Astrocyte of the cerebellum (primary cell): ENCODE data around the gene MYL3.

ENCODE experiments used
- DNase-seq: peaks from one replicate; pipeline ENCODE4 v3.0.0-alpha.2; 2011; ENCODE audit warnings: low read depth
- H3K4me3 ChIP-seq: 2 replicates; pipeline ENCODE4 v1.5.1; 2011; ENCODE audit warnings: mild to moderate bottlenecking, low read depth, low read length, moderate library complexity
- CTCF ChIP-seq: IDR thresholded peaks from 2 replicates; pipeline ENCODE4 v1.5.1; 2012; ENCODE audit warnings: low read length, low read depth, moderate library complexity, mild to moderate bottlenecking; ENCODE audit errors: missing control alignments
- in situ Hi-C: cut with HindIII; loops from 2 replicates; pipeline ENCODE4 v1.10.0; 2017; ENCODE audit warnings: low sequenced_read_pairs

Gene MYL3

GRCh38 chr3:46907960-46908293 lies 44.7 kb upstream of the MYL3 start:
- H3K4me3 ChIP-seq, result no peak overlapping the region
- in situ Hi-C loops, result no loop called here
- DNase-seq, result no peak
- TF ChIP-seq CTCF, result no peak

- no peak for TF ChIP-seq CTCF
- H3K4me3 ChIP-seq, result no peak overlapping the region
- no peak for DNase-seq
- in situ Hi-C loops, result no loop called here
Observed at GRCh38 chr3:46907271-46907670, 44.0 kb upstream of the MYL3 start.

DNA sequence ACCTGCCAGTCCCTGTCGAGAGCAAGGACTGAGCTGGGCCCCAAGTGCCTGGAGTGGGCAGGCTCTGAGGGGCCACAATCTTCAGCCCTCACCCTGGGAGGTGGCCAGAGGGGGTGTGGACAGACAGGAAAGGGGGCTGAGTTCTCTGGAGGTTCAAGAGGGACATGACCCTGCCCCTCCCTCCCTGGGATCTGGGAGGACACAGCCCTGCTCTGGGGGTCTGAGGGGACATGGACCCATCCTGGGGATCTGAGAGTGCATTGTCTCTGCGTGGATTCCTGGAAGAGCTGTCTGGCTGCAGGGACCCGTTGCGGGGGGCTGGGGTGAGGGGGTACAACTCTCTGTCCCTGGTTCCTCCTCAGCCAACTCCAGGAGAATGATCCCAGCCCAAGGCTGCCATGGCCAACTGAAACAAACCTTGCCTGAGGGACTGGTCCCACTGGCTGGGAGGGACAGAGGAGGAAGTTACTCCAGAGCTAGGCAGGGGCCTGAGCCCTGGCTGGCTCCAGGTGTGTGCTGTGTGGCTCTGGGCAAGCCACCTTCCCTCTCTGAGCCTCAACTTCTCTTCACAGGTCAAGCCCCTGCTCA lies 43.3 kb upstream of the MYL3 start:
- DNase-seq, result no peak
- TF ChIP-seq CTCF, result no peak
- in situ Hi-C loops, result no loop called here
- no peak overlapping the region for H3K4me3 ChIP-seq

GRCh38 chr3:46905661-46906451 lies 42.6 kb upstream of the MYL3 start:
- no peak for TF ChIP-seq CTCF
- no peak overlapping the region for H3K4me3 ChIP-seq
- in situ Hi-C loops, result no loop called here
- DNase-seq, result no peak

- no peak for DNase-seq
- in situ Hi-C loops, result no loop called here
- no peak for TF ChIP-seq CTCF
- no peak overlapping the region for H3K4me3 ChIP-seq
Observed at GRCh38 chr3:46905213-46905560, 41.9 kb upstream of the MYL3 start.

DNA sequence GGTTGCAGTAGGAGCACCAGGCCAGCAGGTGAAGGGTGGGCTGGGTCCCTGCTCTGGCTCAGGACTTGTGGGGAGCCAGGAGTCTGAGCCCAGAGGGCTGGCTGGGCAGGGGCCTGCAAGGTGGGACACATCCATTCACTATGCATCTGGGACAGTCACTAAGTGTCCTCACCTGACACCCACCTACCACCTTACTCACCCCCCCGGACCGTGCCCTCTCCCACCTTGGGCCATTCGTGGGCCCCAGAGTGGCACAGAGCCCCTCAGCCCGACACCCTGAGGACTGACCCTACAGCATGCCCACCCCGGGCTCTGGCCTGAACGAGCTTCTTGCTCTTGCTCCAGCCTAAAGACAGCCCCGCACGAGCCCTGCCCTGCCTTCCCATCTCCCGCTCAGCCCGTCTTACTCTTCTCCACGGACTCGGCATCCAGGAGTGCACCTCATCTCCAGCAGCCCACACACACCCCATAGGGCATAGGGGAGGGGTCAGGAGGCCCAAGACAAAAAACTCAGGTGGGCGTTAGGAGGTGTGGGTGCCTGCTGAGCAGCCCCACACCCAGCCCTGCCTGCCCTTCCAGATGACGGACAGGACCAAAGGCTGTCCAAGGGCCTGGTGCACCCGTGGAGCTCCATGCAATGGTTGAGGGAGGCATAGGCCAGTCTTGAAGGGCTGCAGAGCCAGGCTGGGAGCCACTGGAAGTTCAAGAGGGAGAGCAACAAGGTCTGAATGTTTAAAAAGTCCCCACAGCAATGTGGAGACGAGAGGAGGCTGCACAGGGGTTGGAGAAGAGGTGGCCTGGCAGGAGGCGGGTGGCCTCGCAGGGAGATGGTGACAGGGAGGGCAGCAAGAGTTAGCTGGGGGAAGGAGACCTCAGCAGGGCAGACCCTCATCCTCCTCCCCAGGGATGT lies 41.3 kb upstream of the MYL3 start:
- in situ Hi-C loops, result no loop called here
- no peak for DNase-seq
- H3K4me3 ChIP-seq, result no peak overlapping the region
- no peak for TF ChIP-seq CTCF
